ENCODE data around the gene ADAMTSL4.

DNA sequence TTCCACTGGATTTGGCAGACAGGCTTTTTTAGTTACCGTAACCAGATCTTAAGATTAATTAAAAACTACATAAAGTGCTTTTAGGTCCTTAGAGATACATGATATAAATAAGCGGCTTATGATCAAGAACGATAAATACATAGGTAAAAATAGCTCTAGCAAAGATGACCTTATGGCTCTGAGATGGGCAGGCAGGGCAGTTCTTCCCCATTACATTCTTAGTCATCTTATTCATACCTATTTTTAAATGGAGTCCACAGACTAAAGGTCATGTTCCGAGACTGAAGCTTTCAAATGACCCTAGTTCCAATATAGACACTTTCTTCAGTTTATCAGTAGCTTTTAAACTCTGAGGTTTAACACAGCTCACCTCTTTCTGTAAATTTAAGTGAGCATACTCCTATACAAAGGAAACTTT is 25.9 kb downstream of the ADAMTSL4 start:
- TF ChIP-seq, protein P1, sequence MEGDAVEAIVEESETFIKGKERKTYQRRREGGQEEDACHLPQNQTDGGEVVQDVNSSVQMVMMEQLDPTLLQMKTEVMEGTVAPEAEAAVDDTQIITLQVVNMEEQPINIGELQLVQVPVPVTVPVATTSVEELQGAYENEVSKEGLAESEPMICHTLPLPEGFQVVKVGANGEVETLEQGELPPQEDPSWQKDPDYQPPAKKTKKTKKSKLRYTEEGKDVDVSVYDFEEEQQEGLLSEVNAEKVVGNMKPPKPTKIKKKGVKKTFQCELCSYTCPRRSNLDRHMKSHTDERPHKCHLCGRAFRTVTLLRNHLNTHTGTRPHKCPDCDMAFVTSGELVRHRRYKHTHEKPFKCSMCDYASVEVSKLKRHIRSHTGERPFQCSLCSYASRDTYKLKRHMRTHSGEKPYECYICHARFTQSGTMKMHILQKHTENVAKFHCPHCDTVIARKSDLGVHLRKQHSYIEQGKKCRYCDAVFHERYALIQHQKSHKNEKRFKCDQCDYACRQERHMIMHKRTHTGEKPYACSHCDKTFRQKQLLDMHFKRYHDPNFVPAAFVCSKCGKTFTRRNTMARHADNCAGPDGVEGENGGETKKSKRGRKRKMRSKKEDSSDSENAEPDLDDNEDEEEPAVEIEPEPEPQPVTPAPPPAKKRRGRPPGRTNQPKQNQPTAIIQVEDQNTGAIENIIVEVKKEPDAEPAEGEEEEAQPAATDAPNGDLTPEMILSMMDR (IDR thresholded peaks at IDR 0.05; ENCODE audit: insufficient read depth, low read length, poor library complexity, severe bottlenecking): no peak
- no peak for TF ChIP-seq EZH2phosphoT487 (conservative IDR thresholded peaks at IDR 0.05; ENCODE audit: low read length)
